ENCODE results near the gene TBC1D10A. TPM values are rescaled to one million over a fixed set of nuclear protein-coding genes. Genes with fewer than 3 reads are reported as not detected.

The TBC1D10A gene
- total RNA-seq, 1 experiment from 2014 or later: 24.3 TPM

- Histone ChIP-seq H3K27me3 (ENCODE audit: insufficient read depth, low read depth) (no peaks in the 10 kb centered on the region), H4K20me1 (ENCODE audit: insufficient read depth) (no peaks in the 10 kb centered on the region), H3K4me1 (replicated peaks; ENCODE audit: insufficient read depth) (peaks cover 32% of the 10 kb centered on the region), H3K36me3 (ENCODE audit: low read depth) (no peaks in the 10 kb centered on the region), H2AFZ (peak overlapping the region; percentile 84), H3K9me2 (ENCODE audit: insufficient read depth) (no peaks in the 10 kb centered on the region), H3K9me3 (ENCODE audit: insufficient read depth, low read depth) (no peaks in the 10 kb centered on the region), H3K79me2 (ENCODE audit: low read depth) (no peaks in the 10 kb centered on the region), H3K27ac (no peak overlapping the region), H3F3A (ENCODE audit: insufficient read depth, low read depth) (peaks cover 40% of the 10 kb centered on the region), H3K4me3 (peak overlapping the region; percentile 87), H3K4me2 (peak overlapping the region; percentile 94)
- intact Hi-C loops (cut with micrococcal nuclease; ENCODE audit: unreplicated experiment): loop anchor here (1.0 to 2.0 kb wide), 4 partner anchors 39 to 196 kb away; partner anchors contain the start of genes CCDC157, RNF215 and SF3A1
- BruUV-seq (replicated peaks): TSS peak; percentile 30
- DNase-seq: no peak
- TF ChIP-seq CTCF (conservative IDR thresholded peaks at IDR 0.05) (no peak), EZH2 (IDR thresholded peaks at IDR 0.05; ENCODE audit: low read depth) (no peak)
- CTCF ChIA-PET: interaction anchor here (0.5 to 2.6 kb wide), 27 partner anchors 10 to 274 kb away, joined by 3 to 31 read pairs (median 4); partner anchors contain the start of genes CCDC157, RNF215, SEC14L2 and SF3A1
- POLR2A ChIA-PET (ENCODE audit: unreplicated experiment): interaction anchor here (0.5 to 1.0 kb wide), 7 partner anchors 14 to 662 kb away, joined by 3 to 15 read pairs (median 3); partner anchors contain the start of genes RNF215, TBC1D10A and ZMAT5
Measured at GRCh38 chr22:30288419-30289140, 38.2 kb downstream of the TBC1D10A start.

GRCh38 chr22:30287648-30288418, 38.9 kb downstream of the TBC1D10A start:
- DNase-seq: peak; percentile 87 to 88
- H3K9me3 ChIP-seq (ENCODE audit: insufficient read depth, low read depth): no peaks in the 10 kb centered on the region
- TF ChIP-seq CTCF (conservative IDR thresholded peaks at IDR 0.05) (peak; percentile 88), EZH2 (IDR thresholded peaks at IDR 0.05; ENCODE audit: low read depth) (no peak)
- ChIA-PET CTCF (interaction anchor here (0.5 to 2.6 kb wide), 27 partner anchors 10 to 355 kb away, joined by 3 to 31 read pairs (median 4); partner anchors contain the start of genes CCDC157, RNF215, SEC14L2 and SF3A1), POLR2A (ENCODE audit: unreplicated experiment) (interaction anchor here (0.5 to 1.0 kb wide), 10 partner anchors 13 to 805 kb away, joined by 3 to 19 read pairs (median 4); partner anchors contain the start of genes CCDC157, RNF215, SF3A1 and TBC1D10A)
- H3K79me2 ChIP-seq (ENCODE audit: low read depth): no peaks in the 10 kb centered on the region
- peaks cover 40% of the 10 kb centered on the region for H3F3A ChIP-seq (ENCODE audit: insufficient read depth, low read depth)
- intact Hi-C loops (cut with micrococcal nuclease; ENCODE audit: unreplicated experiment): loop anchor here (1.0 to 2.0 kb wide), 5 partner anchors 32 to 197 kb away; partner anchors contain the start of genes CCDC157, RNF215 and SF3A1
- H3K4me1 ChIP-seq (replicated peaks; ENCODE audit: insufficient read depth): peaks cover 32% of the 10 kb centered on the region
- no peak overlapping the region for H3K27ac ChIP-seq
- no peaks in the 10 kb centered on the region for H3K36me3 ChIP-seq (ENCODE audit: low read depth)
- no peaks in the 10 kb centered on the region for H3K9me2 ChIP-seq (ENCODE audit: insufficient read depth)
- H3K4me2 ChIP-seq: peak overlapping the region; percentile 94
- H4K20me1 ChIP-seq (ENCODE audit: insufficient read depth): no peaks in the 10 kb centered on the region
- no TSS peak for BruUV-seq (replicated peaks)
- H3K4me3 ChIP-seq: peak overlapping the region; percentile 87; the same call in 1 of the 2 replicates
- no peak overlapping the region for H2AFZ ChIP-seq
- no peaks in the 10 kb centered on the region for H3K27me3 ChIP-seq (ENCODE audit: insufficient read depth, low read depth)

Measured in PC-9 (cell line).